NCI-H524 treated with DMSO at 0.1 percent for 48 hours (cell line): Measurements from ENCODE around the gene OSBPL2.
A peak's percentile ranks its signal among the peaks of the same experiment; 100 is the strongest.

Experiments used
- DNase-seq: peaks from one replicate; lab custom pipeline; 2025; lab: John Stamatoyannopoulos, UW

Gene OSBPL2

DNA sequence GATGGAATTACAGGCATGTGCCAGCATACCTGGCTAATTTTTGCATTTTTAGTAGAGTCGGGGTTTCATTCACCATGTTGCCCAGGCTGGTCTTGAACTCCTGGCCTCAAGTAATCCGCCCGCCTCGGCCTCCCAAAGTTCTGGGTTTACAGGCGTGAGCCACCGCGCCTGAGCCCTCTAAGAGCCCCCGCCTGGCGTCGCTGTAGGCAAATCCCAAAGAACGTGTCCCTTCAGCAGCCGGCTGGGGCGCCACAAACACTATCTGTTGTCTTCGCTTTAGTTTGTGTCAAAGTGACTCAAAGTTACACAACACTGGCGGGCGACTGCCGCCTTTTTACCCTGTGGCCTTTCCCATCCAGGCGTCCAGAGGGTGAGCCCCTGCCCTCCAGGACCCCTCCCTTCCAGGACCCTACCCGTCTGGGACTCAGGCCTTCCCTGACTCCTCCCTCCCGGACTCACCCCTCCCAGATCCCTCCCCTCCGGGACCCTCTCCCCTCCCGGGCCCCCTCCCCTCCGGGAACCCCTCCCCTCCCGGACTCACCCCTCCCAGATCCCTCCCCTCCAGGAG is 63.5 kb downstream of the OSBPL2 start:
- DNase-seq: peak; percentile 45

DNA sequence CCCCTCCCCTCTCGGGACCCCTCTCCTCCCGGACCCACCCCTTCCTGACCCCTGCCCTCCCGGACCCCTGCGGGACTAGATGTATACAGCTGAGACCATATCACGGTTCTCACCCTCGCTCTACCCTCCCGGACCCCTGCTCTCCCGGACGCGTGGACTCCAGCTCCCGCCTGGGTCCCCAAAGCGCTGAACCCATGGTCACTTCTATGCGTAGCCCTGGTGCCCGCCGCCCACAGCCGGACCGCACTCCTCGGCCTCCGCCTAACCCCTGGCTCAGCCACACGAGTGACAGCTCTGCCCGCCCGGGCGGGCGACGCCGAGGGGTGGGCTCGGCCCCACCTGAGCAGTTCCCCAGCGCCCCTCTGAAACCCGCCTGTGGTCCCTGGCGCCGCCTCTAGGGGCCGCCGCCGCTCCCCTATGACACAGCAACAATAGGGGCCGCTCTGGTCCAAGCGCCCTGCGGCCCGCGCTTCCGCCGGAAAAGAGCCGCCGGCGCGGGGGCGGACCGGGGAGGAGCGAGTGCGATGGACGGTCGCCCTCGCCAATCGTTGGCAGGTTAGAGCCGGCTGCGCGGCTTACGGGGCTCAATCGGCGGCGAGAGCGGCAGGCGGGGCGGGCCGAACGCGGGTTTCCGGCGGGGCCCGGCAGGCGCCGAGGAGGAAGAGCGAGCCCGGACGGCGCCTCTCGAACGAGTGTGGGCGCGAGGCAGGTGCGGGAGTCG is 64.2 kb downstream of the OSBPL2 start, which contains the start of gene ADRM1:
ADRM1 (plus strand) TSS at position 657 of the 721 bp plus-strand sequence. CDS start 572 bp downstream, outside the sequence.
- peak; percentile 61 for DNase-seq

DNA sequence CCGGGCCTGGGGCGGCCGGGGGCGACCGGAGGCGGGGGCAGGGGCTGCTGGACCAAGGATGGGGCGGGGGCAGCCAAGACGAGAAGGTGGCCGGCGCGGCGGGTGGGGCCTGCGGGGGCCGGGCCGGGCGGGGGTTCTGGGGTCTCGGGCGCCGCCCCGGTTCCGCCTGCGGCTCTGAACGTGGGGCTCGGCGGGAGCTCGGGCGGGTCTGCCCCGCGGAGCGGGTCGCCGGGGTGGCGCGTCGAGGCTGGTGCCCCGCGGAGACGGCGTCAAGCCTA is 64.7 kb downstream of the OSBPL2 start:
- DNase-seq: no peak

DNA sequence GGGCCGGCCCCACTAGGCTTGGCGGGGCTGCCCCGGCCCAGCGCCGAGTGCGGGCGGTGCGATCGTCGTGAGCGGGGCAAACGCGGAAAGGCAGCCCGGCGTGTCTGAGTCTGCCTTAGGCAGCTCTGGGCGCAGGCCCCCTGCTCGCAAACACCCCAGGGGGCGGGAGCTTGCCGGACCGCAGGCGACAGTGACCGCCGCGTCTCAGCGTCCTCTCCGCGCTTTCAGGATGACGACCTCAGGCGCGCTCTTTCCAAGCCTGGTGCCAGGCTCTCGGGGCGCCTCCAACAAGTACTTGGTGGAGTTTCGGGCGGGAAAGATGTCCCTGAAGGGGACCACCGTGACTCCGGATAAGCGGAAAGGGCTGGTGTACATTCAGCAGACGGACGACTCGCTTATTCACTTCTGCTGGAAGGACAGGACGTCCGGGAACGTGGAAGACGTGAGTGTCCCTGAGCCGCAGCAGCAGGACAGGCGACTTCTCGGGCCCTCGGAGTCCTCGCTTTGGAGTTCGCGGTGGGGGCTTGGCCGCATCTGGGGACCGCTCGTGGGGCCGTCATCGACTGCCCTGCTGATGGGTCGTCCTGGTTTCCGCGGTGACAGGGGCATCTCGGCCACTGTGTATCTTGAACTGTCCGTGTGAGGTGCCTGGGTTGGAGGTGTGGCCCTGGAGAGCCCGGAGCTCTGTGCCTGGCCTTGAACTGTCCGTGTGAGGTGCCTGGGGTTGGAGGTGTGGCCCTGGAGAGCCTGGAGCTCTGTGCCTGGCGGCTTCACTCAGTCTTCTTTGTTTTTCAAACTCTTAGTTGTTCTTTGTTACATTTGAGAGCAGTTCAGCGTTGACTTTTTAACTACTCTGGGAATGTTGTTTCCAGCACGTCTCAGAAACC is 65.3 kb downstream of the OSBPL2 start:
- no peak for DNase-seq

- DNase-seq: no peak
These were observed 66.2 kb downstream of the OSBPL2 start for GRCh38 chr20:62304331-62305148.

GRCh38 chr20:62305149-62305764 is 66.9 kb downstream of the OSBPL2 start:
- DNase-seq: no peak

DNA sequence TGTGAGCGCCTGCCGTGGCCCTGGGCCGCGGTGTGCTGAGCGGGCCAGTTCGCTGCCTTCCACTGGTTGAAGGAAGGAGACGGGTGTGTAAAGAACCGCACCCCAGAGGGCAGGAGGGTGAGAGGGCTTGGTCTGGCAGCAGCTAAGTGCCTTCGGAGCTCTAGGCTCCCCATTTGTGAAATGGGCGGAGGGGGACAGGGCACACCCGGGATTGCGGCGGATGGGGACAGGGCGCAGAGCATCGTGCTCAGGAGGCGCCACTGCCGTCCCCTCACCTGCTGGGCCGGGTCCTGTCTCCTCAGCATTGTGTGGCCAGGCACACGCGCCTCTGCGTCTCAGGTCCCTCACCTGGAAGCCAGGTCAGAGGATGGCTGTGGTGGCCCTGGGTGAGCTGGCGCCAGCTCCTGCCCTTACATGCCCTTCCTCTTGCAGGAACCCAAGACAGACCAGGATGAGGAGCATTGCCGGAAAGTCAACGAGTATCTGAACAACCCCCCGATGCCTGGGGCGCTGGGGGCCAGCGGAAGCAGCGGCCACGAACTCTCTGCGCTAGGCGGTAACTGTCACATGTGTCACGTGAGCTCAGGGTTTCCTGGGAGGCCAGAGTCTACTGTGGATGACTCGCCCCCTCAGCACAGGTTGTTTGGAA is 67.6 kb downstream of the OSBPL2 start:
- DNase-seq: no peak

DNA sequence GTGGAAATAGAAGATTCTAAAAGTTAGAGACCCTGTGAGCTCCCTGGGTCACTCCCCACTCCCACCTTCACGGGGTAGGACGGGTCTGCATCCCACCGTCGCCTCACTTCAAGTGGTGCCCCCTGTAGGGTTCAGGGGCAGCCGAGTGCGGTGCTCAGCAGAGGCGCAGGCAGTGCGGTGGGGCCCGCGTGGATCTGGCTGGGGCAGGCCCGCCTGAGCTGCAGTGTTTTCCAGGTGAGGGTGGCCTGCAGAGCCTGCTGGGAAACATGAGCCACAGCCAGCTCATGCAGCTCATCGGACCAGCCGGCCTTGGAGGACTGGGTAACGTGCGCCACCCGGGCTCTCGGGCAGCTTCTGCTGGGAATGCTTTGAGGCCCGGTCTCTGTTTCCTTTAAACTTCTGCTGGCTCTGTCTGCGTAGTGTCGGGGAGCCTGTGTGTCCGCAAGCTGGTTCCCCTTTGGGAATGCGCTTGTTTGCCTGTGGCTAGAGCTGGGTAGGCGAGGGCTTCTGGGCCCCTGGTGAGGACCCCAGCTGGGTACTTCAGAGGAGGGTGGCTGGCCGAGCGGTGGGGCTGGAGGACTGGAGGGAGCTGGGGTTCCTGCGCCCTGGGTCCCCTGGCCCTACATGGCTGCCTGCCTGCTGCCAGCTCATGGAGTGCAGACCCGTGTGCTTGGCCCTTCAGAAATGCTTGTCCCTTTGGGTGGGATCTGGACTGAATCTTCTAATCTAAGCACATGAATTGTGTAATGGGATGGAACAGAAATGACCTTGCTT is 68.3 kb downstream of the OSBPL2 start:
- DNase-seq: no peak

GRCh38 chr20:62307226-62308101 is 69.1 kb downstream of the OSBPL2 start:
- DNase-seq: no peak

DNA sequence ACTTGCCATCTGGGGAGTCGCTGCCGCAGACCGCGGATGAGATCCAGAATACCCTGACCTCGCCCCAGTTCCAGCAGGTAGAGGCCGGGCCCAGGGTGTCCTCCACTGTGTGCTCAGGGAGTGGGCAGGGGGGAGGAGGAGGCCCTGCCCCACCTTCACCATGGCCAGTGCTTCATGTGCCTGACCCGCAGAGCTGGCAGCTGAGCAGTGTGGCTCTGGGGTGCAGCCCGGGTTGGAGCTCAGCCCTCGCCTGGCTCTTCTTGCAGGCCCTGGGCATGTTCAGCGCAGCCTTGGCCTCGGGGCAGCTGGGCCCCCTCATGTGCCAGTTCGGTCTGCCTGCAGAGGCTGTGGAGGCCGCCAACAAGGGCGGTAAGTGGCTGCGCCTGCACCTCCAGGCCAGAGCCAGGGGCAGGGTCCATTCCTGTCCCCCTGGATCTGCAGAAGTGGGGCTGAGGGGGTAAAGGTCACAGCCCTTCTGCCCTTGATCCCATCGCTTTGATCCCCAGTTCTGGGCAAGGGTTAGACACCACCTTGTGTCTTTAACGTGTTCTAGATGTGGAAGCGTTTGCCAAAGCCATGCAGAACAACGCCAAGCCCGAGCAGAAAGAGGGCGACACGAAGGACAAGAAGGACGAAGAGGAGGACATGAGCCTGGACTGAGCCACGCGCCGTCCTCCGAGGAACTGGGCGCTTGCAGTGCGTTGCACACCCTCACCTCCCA is 69.9 kb downstream of the OSBPL2 start:
- DNase-seq: no peak

- DNase-seq: no peak
These were observed 71.0 kb downstream of the OSBPL2 start for GRCh38 chr20:62309198-62309944.

DNA sequence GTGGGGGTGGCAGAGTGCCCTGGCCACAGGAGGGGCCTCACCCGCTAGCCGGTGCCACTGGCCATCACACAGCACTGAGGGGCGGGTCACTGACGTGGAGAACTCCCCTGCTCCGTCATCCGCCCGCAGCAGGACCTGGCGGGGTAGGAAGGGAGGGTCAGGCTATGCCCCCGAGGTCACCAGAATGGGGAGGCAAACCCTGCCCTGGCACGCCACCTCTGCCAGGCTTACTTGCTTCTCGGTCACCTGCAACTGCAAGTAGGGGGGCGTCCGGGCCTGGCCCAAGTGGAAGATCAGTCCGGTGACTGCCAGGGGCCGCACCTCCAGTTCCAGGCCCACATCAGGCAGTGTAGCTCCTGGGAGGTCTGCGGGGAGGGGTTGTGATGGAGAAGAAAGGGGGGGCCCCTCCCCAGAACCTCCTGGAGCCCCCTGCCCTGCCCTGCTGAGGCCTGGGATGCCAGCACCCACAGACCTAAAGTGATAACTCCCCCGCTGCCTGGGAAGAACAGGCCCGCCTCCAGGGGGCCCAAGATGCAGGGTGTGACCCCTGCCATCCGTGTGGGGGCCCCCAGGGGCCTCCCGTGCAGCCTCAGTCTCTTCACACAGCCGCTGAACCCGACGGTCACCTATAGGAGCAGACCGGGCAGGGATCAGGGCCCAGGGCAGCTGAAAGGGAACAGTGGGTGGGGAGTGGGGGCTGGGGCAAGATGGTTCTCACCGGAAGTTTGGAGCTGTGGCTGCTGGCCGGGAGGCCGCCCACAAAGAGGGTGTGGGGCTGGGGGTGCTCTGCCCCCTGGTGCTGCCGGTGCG is 71.8 kb downstream of the OSBPL2 start:
- DNase-seq: no peak

- DNase-seq: no peak
These were observed 72.4 kb downstream of the OSBPL2 start for GRCh38 chr20:62310757-62311121.

- no peak for DNase-seq
These were observed 72.8 kb downstream of the OSBPL2 start for GRCh38 chr20:62311150-62311549.

GRCh38 chr20:62311832-62312661 is 73.7 kb downstream of the OSBPL2 start:
- DNase-seq: no peak

DNA sequence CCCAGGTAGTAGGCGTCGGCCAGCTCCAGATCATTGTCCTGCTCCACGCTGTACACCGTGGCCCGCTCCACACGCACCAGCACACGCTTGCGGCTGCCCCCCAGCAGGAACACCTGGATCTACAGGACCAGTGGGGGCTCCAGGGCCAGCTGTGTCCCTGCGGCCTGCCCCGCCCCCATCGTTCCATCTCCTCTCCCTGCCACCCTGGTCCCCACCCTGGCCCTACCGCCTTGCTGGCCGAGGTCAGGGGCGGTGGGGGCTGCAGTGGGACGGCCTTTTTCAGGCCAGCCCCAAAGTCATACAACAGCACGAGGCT is 74.3 kb downstream of the OSBPL2 start:
- no peak for DNase-seq

- DNase-seq: no peak
These were observed 74.7 kb downstream of the OSBPL2 start for GRCh38 chr20:62313021-62313420.
